Measurements from ENCODE around the gene NHLRC2. TPM values are rescaled to one million over a fixed set of nuclear protein-coding genes. Genes with fewer than 3 reads are reported as not detected.

NHLRC2 gene
- total and polyA plus RNA-seq, 4 donors, result 2.4 to 40.0 (median 21.0) TPM

GRCh38 chr10:113921561-113922370, 67.3 kb downstream of the NHLRC2 start:
- H3K4me1 ChIP-seq (ENCODE audit: control insufficient read depth in 1 of 2, insufficient read depth in 2 of 2, low read length in 2 of 2), result no peaks in the 10 kb centered on the region
- no peak for DNase-seq
- H3K9me3 ChIP-seq (ENCODE audit: control insufficient read depth, low read length), result peaks cover 7% of the 10 kb centered on the region
- no peak overlapping the region for H3K27ac ChIP-seq (ENCODE audit: low read depth in 1 of 2, low read length in 2 of 2)
- ATAC-seq (ENCODE audit: low FRiP score), result no peak
- no peaks in the 10 kb centered on the region for H3K36me3 ChIP-seq (ENCODE audit: control insufficient read depth in 1 of 2, insufficient read depth in 2 of 2, low read length in 1 of 2)
- no peaks in the 10 kb centered on the region for H3K27me3 ChIP-seq (ENCODE audit: control insufficient read depth in 1 of 2, insufficient read depth in 2 of 2, low read length in 1 of 2)
- intact Hi-C loops (cut with DNase I), result no loop called here
- H3K4me3 ChIP-seq (ENCODE audit: low read length in 2 of 2), result no peak overlapping the region
- 69 to 72% methylated on average over 5 of the region's 5 CpGs for WGBS, 2 donors

GRCh38 chr10:113922787-113923570, 68.5 kb downstream of the NHLRC2 start:
- H3K27me3 ChIP-seq (ENCODE audit: control insufficient read depth in 1 of 2, insufficient read depth in 2 of 2, low read length in 1 of 2), result no peaks in the 10 kb centered on the region
- no peak overlapping the region for H3K4me3 ChIP-seq (ENCODE audit: low read length in 2 of 2)
- H3K36me3 ChIP-seq (ENCODE audit: control insufficient read depth in 1 of 2, insufficient read depth in 2 of 2, low read length in 1 of 2), result no peaks in the 10 kb centered on the region
- DNase-seq, result no peak
- peaks cover 8% of the 10 kb centered on the region for H3K9me3 ChIP-seq (ENCODE audit: control insufficient read depth, low read length)
- no peaks in the 10 kb centered on the region for H3K4me1 ChIP-seq (ENCODE audit: control insufficient read depth in 1 of 2, insufficient read depth in 2 of 2, low read length in 2 of 2)
- 28 to 35% methylated on average over 8 of the region's 8 CpGs for WGBS, 2 donors
- intact Hi-C loops (cut with DNase I), result no loop called here
- no peak for ATAC-seq (ENCODE audit: low FRiP score)
- no peak overlapping the region for H3K27ac ChIP-seq (ENCODE audit: low read depth in 1 of 2, low read length in 2 of 2)

- no peak overlapping the region for H3K4me3 ChIP-seq (ENCODE audit: low read length in 2 of 2)
- H3K27me3 ChIP-seq (ENCODE audit: control insufficient read depth in 1 of 2, insufficient read depth in 2 of 2, low read length in 1 of 2), result no peaks in the 10 kb centered on the region
- DNase-seq (no peak), ATAC-seq (ENCODE audit: low FRiP score) (no peak)
- intact Hi-C loops (cut with DNase I), result no loop called here
- no peaks in the 10 kb centered on the region for H3K4me1 ChIP-seq (ENCODE audit: control insufficient read depth in 1 of 2, insufficient read depth in 2 of 2, low read length in 2 of 2)
- 93 to 96% methylated on average over 1 of the region's 1 CpG for WGBS, 2 donors
- H3K9me3 ChIP-seq (ENCODE audit: control insufficient read depth, low read length), result peaks cover 8% of the 10 kb centered on the region
- no peak overlapping the region for H3K27ac ChIP-seq (ENCODE audit: low read depth in 1 of 2, low read length in 2 of 2)
- no peaks in the 10 kb centered on the region for H3K36me3 ChIP-seq (ENCODE audit: control insufficient read depth in 1 of 2, insufficient read depth in 2 of 2, low read length in 1 of 2)
Observed at GRCh38 chr10:113924186-113924585, 69.7 kb downstream of the NHLRC2 start.

GRCh38 chr10:113924664-113925063, 70.2 kb downstream of the NHLRC2 start:
- no peaks in the 10 kb centered on the region for H3K36me3 ChIP-seq (ENCODE audit: control insufficient read depth in 1 of 2, insufficient read depth in 2 of 2, low read length in 1 of 2)
- no peak overlapping the region for H3K27ac ChIP-seq (ENCODE audit: low read depth in 1 of 2, low read length in 2 of 2)
- H3K27me3 ChIP-seq (ENCODE audit: control insufficient read depth in 1 of 2, insufficient read depth in 2 of 2, low read length in 1 of 2), result no peaks in the 10 kb centered on the region
- peaks cover 8% of the 10 kb centered on the region for H3K9me3 ChIP-seq (ENCODE audit: control insufficient read depth, low read length)
- DNase-seq, result no peak
- H3K4me3 ChIP-seq (ENCODE audit: low read length in 2 of 2), result no peak overlapping the region
- no peaks in the 10 kb centered on the region for H3K4me1 ChIP-seq (ENCODE audit: control insufficient read depth in 1 of 2, insufficient read depth in 2 of 2, low read length in 2 of 2)
- WGBS, 2 donors, result 70 to 85% methylated on average over 4 of the region's 4 CpGs
- no peak for ATAC-seq (ENCODE audit: low FRiP score)
- intact Hi-C loops (cut with DNase I), result no loop called here

GRCh38 chr10:113927440-113927839, 73.0 kb downstream of the NHLRC2 start:
- Histone ChIP-seq H3K36me3 (ENCODE audit: control insufficient read depth in 1 of 2, insufficient read depth in 2 of 2, low read length in 1 of 2) (no peaks in the 10 kb centered on the region), H3K9me3 (ENCODE audit: control insufficient read depth, low read length) (peaks cover 8% of the 10 kb centered on the region), H3K4me1 (ENCODE audit: control insufficient read depth in 1 of 2, insufficient read depth in 2 of 2, low read length in 2 of 2) (no peaks in the 10 kb centered on the region), H3K27me3 (ENCODE audit: control insufficient read depth in 1 of 2, insufficient read depth in 2 of 2, low read length in 1 of 2) (no peaks in the 10 kb centered on the region), H3K27ac (ENCODE audit: low read depth in 1 of 2, low read length in 2 of 2) (no peak overlapping the region), H3K4me3 (ENCODE audit: low read length in 2 of 2) (no peak overlapping the region)
- no peak for DNase-seq
- intact Hi-C loops (cut with DNase I), result no loop called here
- WGBS, 2 donors, result 86 to 89% methylated on average over 5 of the region's 5 CpGs
- ATAC-seq (ENCODE audit: low FRiP score), result no peak

GRCh38 chr10:113928830-113929229, 74.4 kb downstream of the NHLRC2 start:
- ATAC-seq (ENCODE audit: low FRiP score) (no peak), DNase-seq (no peak)
- Histone ChIP-seq H3K27me3 (ENCODE audit: control insufficient read depth in 1 of 2, insufficient read depth in 2 of 2, low read length in 1 of 2) (no peaks in the 10 kb centered on the region), H3K9me3 (ENCODE audit: control insufficient read depth, low read length) (peaks cover 8% of the 10 kb centered on the region), H3K36me3 (ENCODE audit: control insufficient read depth in 1 of 2, insufficient read depth in 2 of 2, low read length in 1 of 2) (no peaks in the 10 kb centered on the region), H3K4me1 (ENCODE audit: control insufficient read depth in 1 of 2, insufficient read depth in 2 of 2, low read length in 2 of 2) (no peaks in the 10 kb centered on the region), H3K27ac (ENCODE audit: low read depth in 1 of 2, low read length in 2 of 2) (no peak overlapping the region), H3K4me3 (ENCODE audit: low read length in 2 of 2) (no peak overlapping the region)
- intact Hi-C loops (cut with DNase I), result no loop called here

- Histone ChIP-seq H3K9me3 (ENCODE audit: control insufficient read depth, low read length) (peaks cover 5% of the 10 kb centered on the region), H3K27ac (ENCODE audit: low read depth in 1 of 2, low read length in 2 of 2) (no peak overlapping the region), H3K27me3 (ENCODE audit: control insufficient read depth in 1 of 2, insufficient read depth in 2 of 2, low read length in 1 of 2) (no peaks in the 10 kb centered on the region), H3K4me1 (ENCODE audit: control insufficient read depth in 1 of 2, insufficient read depth in 2 of 2, low read length in 2 of 2) (no peaks in the 10 kb centered on the region), H3K36me3 (ENCODE audit: control insufficient read depth in 1 of 2, insufficient read depth in 2 of 2, low read length in 1 of 2) (no peaks in the 10 kb centered on the region), H3K4me3 (ENCODE audit: low read length in 2 of 2) (no peak overlapping the region)
- WGBS, 2 donors, result 73 to 74% methylated on average over 6 of the region's 6 CpGs
- ATAC-seq (ENCODE audit: low FRiP score) (no peak), DNase-seq (no peak)
- intact Hi-C loops (cut with DNase I), result no loop called here
Observed at GRCh38 chr10:113929522-113929921, 75.1 kb downstream of the NHLRC2 start.

GRCh38 chr10:113930482-113931057, 76.1 kb downstream of the NHLRC2 start:
- DNase-seq (no peak), ATAC-seq (ENCODE audit: low FRiP score) (no peak)
- Histone ChIP-seq H3K27me3 (ENCODE audit: control insufficient read depth in 1 of 2, insufficient read depth in 2 of 2, low read length in 1 of 2) (no peaks in the 10 kb centered on the region), H3K4me3 (ENCODE audit: low read length in 2 of 2) (no peak overlapping the region), H3K27ac (ENCODE audit: low read depth in 1 of 2, low read length in 2 of 2) (no peak overlapping the region), H3K4me1 (ENCODE audit: control insufficient read depth in 1 of 2, insufficient read depth in 2 of 2, low read length in 2 of 2) (no peaks in the 10 kb centered on the region), H3K9me3 (ENCODE audit: control insufficient read depth, low read length) (peaks cover 3% of the 10 kb centered on the region), H3K36me3 (ENCODE audit: control insufficient read depth in 1 of 2, insufficient read depth in 2 of 2, low read length in 1 of 2) (no peaks in the 10 kb centered on the region)
- intact Hi-C loops (cut with DNase I), result no loop called here
- 70 to 71% methylated on average over 3 of the region's 3 CpGs for WGBS, 2 donors

Data from aorta (tissue), 5 donors.